KOPT-K1 (cell line): ENCODE measurements around the gene CHMP4A.

Experiments
- H3K27ac ChIP-seq: fragments of 200-600 bp; sonication (generic); 2 replicates; pipeline ENCODE4 v1.5.1; 2016; ENCODE audit warnings: antibody characterized with exemption, mild to moderate bottlenecking, low read depth, low read length; ENCODE audit not compliant: poor library complexity, severe bottlenecking
- H3K36me3 ChIP-seq: fragments of 200-600 bp; sonication (generic); 2 replicates; pipeline ENCODE4 v1.5.1; 2017; ENCODE audit warnings: antibody characterized with exemption, mild to moderate bottlenecking, low read length, moderate library complexity; ENCODE audit not compliant: insufficient read depth
- H3K9me3 ChIP-seq: fragments of 200-600 bp; sonication (generic); 2 replicates; pipeline ENCODE4 v1.5.1; 2017; ENCODE audit warnings: antibody characterized with exemption, low read length, mild to moderate bottlenecking; ENCODE audit not compliant: insufficient read depth, poor library complexity, severe bottlenecking

The CHMP4A gene

DNA sequence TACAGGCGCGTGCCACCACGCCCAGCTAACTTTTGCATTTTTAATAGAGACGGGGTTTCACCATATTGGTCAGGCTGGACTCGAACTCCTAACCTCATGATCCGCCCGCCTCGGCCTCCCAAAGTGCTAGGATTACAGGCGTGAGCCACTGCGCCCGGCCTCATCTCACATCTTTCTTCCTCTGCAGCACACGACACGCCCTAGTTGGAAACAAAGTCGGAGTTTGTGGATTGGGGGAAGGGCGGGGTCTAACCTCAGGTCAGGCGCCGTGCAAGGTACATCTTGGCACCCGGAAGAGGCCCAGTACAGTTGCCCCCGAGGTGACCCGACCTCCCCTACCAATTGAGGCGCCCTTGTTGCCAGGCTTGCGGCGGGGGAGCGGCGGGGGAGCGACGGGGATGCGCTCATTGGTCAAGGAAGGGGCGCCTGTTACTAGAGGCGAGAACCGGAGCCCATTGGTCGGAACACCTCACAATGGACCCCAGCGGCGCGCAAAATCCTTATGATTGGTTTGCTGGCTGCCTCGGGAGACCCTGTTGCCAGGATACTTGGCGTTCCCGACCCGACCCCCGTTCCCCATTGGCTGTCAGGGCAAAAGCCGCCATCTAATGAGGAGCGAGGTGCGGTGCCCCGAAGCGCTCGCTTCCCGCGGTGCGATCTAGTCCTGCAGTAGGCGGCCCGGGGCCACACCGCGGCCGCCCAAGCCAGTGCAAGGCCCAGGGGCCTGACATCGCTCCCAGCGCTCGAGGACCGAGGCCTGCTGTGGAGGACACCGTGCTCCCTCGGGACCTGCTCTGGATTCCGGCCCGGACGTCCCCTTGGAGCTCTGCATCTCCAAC lies 41.6 kb downstream of the CHMP4A start, which contains the start of gene REC8:
TSS of gene REC8 (plus strand) at position 659 of the 839 bp plus-strand sequence. CDS start 473 bp downstream, outside the sequence.
- peaks cover 11% of the 10 kb centered on the region; the same call in 1 of the 2 replicates for H3K36me3 ChIP-seq
- no peaks in the 10 kb centered on the region for H3K9me3 ChIP-seq
- H3K27ac ChIP-seq, result no peak within 1 kb of the TSS

DNA sequence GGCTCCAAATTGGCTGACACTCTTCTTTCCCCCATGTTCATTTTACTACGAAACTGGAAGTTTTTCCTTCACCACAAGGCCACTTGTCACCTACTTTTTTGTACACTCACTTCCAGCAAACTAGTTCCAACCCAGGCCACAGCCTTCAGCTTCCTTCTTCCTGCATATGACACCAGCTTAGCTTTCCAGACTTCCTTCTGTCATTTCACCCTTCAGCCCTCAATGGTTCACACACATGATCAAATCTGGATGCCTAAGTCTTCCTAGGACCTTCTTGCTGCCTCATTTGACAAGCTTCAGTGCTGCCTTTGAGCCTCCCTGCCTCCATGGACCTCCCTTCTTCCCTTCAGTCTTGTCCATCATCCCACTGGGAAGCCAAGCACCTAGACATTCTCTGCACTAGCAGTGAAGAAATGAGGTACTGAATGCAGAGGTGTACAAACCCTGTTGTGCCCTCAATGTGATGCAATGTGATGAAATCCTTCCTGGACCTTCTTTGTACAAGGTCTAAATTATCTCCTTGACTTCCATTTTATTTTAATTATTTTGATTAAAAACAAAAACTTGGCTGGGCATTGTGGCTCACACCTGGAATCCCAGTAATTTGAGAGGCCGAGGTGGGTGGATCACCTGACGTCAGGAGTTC lies 45.7 kb downstream of the CHMP4A start:
- H3K27ac ChIP-seq, result no peak overlapping the region
- no peaks in the 10 kb centered on the region for H3K9me3 ChIP-seq
- peaks cover 46% of the 10 kb centered on the region for H3K36me3 ChIP-seq

DNA sequence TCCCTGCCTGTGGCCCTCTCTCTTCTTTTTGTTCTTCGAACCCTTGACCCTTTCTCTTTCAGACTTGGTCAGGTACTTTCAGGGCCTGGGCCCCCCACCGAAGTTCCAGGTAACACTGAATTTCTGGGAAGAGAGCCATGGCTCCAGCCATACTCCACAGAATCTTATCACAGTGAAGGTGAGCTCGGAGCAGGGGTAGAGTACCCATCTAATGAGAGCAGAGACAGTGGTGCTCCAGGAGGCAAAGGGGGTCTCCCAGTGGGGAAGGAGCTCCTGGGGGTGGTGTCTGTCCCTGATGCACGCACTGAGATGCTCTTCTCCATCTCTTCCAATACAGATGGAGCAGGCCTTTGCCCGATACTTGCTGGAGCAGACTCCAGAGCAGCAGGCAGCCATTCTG lies 47.5 kb downstream of the CHMP4A start:
- Histone ChIP-seq H3K27ac (no peak overlapping the region), H3K9me3 (no peaks in the 10 kb centered on the region), H3K36me3 (peaks cover 46% of the 10 kb centered on the region)

DNA sequence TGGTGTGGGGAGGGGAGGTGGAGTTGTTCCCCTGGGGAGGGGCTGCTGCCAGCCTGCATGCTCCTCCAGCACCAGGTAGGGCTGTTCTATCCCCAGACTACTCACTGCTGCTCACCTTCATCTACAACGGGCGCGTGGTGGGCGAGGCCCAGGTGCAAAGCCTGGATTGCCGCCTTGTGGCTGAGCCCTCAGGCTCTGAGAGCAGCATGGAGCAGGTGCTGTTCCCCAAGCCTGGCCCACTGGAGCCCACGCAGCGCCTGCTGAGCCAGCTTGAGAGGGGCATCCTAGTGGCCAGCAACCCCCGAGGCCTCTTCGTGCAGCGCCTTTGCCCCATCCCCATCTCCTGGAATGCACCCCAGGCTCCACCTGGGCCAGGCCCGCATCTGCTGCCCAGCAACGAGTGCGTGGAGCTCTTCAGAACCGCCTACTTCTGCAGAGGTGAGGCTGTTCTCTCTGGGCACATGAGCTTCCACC lies 48.7 kb downstream of the CHMP4A start:
- H3K27ac ChIP-seq, result no peak overlapping the region
- peaks cover 58% of the 10 kb centered on the region for H3K36me3 ChIP-seq
- H3K9me3 ChIP-seq, result no peaks in the 10 kb centered on the region

DNA sequence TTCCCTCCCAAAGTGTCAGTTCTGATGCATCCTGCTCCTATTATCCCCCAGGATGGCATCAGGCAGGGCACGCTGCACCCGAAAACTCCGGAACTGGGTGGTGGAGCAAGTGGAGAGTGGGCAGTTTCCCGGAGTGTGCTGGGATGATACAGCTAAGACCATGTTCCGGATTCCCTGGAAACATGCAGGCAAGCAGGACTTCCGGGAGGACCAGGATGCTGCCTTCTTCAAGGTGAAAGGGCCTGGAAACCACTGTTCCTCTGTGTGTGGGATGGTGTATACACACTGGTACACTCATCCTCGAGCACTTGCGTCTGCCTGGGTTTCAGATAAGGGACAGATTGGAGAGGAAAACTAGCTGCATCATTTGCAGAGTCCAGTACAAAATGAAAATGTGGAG lies 51.2 kb downstream of the CHMP4A start:
- Histone ChIP-seq H3K36me3 (peaks cover 71% of the 10 kb centered on the region), H3K27ac (peak overlapping the region; percentile 77)

DNA sequence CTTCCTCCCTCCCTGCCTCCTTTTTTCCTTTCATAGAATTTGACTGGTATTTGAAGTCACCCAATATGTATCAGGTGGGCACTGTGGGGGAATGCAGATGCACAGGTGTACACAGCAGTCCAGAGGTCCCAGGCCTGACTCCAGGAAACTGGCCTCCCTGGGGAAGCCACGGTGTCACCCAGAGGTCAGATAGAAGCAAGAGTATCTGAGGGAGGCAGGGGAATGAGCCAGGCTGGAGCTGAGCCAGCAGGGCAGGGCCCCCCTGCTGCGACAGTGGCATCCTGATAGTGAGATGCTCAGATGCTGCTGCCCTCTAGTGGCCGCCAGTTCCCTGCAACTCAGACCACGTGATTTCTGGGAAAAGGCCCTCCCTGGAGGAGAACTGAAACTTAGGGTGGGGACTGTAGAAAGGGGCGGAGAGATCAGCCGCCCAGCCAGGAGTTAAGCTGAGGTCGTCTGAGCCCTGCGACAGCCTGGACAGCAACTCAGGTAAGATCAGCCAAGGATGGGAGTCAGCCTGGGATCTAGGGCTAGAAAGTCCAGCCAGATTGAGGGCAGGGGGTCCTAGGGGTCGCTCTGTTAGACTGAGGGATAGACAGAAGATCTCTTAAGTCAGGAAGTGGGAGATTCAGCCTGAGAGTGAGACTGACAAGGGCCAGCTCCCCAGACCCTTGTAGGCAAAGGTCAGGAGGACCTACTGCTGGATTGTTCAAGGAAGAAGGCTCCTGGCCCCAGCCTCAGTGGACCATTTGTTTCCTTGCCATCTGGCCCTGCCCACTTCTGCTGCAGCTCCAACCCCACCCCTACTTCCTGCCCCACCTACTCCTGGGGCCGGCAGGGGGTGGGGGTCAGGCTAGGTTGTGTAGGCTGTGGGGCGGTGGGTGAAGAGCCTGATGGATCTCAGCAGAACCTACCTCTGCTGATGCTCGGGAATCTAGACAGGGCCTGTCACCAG lies 52.2 kb downstream of the CHMP4A start, which contains the start of gene IRF9:
TSS of gene IRF9 (plus strand) at position 416 of the 955 bp plus-strand sequence. CDS start 880 bp downstream, outside the sequence.
- peak within 1 kb of the TSS; percentile 77 for H3K27ac ChIP-seq
- H3K36me3 ChIP-seq, result peaks cover 75% of the 10 kb centered on the region
- H3K9me3 ChIP-seq, result no peaks in the 10 kb centered on the region

More for the DNA sequence above, 51.2 kb downstream of the CHMP4A start:
- H3K9me3 ChIP-seq, result no peaks in the 10 kb centered on the region

DNA sequence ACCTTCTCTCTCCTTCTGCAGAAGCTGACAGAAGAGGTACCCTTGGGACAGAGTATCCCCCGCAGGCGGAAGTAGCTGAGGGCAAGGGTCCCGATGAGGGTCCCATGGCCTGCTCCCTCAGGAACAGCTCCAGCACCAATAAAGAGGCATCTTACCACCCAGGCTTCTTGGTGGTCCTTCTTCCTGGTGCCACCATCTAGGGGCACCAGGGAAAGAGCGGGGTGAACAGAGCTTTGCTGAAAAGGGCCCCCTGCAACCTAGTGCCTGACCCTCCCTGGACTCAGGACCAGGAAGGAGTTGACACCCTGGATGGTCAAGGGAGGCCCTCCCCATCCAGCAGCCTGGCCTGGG lies 52.8 kb downstream of the CHMP4A start:
- H3K9me3 ChIP-seq, result no peaks in the 10 kb centered on the region

DNA sequence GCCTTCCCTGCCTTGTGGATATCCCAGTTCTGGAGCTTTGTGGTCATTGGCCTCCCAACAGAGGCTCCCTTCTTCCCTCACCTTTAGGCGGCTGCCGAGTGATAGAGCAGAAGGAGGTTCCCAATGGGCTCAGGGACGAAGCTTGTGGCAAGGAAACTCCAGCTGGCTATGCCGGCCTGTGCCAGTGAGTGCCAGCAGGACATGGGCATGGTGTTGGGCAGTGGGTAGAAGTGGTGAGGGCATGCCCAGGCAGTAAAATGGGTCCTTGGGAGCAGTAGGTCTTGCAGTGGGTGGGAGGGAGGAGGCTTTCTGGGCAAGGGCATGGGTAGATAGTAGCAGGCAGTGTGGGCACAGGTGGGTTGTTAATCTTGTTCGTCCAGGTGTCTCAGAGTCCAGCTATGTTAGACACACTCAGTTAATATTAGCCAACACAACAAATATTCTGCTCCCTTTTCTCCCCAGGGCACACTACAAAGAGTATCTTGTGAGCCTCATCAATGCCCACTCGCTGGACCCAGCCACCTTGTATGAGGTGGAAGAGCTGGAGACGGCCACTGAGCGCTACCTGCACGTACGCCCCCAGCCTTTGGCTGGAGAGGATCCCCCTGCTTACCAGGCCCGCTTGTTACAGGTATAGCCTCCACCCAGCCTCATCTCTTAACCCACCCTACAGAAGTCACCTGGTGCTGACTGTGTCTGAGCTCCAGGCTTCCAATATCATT lies 53.4 kb downstream of the CHMP4A start:
- H3K9me3 ChIP-seq, result no peaks in the 10 kb centered on the region
- H3K27ac ChIP-seq, result peak overlapping the region; percentile 77
- peaks cover 75% of the 10 kb centered on the region for H3K36me3 ChIP-seq

More for the DNA sequence above, 52.8 kb downstream of the CHMP4A start:
- peak overlapping the region; percentile 77 for H3K27ac ChIP-seq
- peaks cover 75% of the 10 kb centered on the region for H3K36me3 ChIP-seq
